ENCODE data around the gene EFNB1.

EFNB1 gene

GRCh38 chrX:68846536-68846935 is 17.7 kb downstream of the EFNB1 start:
- no peak for TF ChIP-seq CTCF (IDR thresholded peaks at IDR 0.05; ENCODE audit: low read depth, low read length, missing control alignments)
- no peak for DNase-seq (ENCODE audit: low read depth)
- H3K4me3 ChIP-seq (ENCODE audit: low read depth, low read length) = no peak overlapping the region

- no peak overlapping the region for H3K4me3 ChIP-seq (ENCODE audit: low read depth, low read length)
- no peak for DNase-seq (ENCODE audit: low read depth)
- TF ChIP-seq CTCF (IDR thresholded peaks at IDR 0.05; ENCODE audit: low read depth, low read length, missing control alignments) = no peak
Measured at GRCh38 chrX:68847172-68847571, 18.4 kb downstream of the EFNB1 start.

DNA sequence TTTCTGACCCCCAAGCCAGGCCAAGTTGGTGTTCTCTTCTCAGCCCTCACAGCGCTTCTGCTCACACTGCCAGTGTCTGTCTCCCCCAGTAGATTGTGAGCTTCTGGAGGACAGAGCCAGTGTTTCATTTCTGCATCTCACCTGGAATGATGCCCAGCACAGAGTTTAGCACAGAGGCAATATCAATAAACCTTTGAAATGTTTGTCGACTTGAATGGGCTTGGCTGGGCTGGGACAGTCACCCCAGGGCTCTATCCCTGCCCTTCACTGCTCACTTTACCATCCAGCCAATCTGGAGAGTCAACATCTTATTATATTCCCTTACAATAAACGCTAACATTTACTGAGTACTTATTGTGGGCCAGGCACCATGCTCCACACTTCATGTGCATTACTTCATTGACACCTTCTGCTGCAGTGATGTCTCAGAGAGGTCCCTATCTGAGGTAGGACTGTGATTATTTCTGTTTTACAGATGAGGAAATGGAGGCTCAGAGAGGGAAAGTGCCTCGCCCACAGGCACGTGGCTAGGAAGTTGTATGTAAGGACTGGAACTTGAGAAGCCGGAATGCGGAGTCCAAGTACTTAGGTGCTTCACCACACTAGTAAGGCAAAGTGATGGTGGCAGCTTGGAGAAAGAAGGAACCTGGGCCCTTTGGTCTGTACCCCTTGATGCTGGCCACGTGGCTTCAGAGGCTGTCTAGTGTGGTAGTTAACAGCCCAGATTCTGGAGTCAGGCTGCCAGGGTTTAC is 19.5 kb downstream of the EFNB1 start:
- DNase-seq (ENCODE audit: low read depth) = no peak
- H3K4me3 ChIP-seq (ENCODE audit: low read depth, low read length) = no peak overlapping the region
- no peak for TF ChIP-seq CTCF (IDR thresholded peaks at IDR 0.05; ENCODE audit: low read depth, low read length, missing control alignments)

DNA sequence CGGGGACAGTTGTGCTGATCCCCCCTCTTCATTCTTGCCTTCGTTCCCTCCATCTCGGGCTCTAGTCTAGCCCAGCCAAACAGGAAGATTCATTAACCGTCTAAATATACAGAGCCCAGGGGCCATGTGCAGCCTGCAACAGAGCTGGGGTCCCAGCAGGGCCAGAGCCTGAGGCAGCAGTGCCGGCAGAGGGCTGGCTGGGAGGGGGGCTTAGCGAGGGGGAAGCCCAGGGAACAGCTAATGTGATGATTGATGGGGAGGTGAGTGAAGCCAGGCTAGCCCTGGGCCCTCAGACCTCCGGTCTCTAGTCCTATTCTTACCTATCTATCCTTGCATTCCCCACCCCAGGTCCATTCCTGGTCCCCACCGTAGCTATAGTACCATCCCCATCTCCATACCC is 22.3 kb downstream of the EFNB1 start:
- DNase-seq (ENCODE audit: low read depth) = no peak
- H3K4me3 ChIP-seq (ENCODE audit: low read depth, low read length) = no peak overlapping the region

GRCh38 chrX:68852046-68852445 is 23.2 kb downstream of the EFNB1 start:
- no peak overlapping the region for H3K4me3 ChIP-seq (ENCODE audit: low read depth, low read length)
- TF ChIP-seq CTCF (IDR thresholded peaks at IDR 0.05; ENCODE audit: low read depth, low read length, missing control alignments) = no peak

More for the DNA sequence above, 22.3 kb downstream of the EFNB1 start:
- TF ChIP-seq CTCF (IDR thresholded peaks at IDR 0.05; ENCODE audit: low read depth, low read length, missing control alignments) = no peak

DNA sequence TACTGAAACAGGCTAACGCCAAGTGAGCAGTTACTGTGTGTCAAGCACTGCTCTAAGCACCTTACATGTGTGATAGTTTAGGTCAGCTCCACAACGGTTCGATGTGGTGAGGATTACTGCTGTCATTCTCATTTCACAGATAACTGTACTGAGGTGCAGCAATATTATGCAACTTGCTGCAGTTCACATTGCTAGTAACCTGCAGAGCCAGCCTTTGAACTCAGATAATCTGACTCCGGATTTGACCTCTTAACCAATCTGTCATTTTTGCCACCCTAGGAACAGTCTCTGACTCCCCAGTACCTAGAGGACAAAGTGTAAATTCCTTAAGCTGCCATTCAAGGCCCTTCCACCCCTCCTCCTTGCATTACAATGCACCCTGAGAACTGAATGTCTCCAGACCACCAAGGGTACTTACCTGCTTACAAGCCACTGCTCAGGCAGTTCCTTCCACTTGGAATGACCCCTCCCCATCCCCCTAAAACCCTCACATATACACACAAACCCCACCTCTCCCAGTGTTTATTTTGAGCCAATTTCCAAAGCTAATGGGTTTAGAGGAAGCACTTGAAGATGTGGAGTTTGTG is 24.9 kb downstream of the EFNB1 start:
- no peak for TF ChIP-seq CTCF (IDR thresholded peaks at IDR 0.05; ENCODE audit: low read depth, low read length, missing control alignments)
- no peak for DNase-seq (ENCODE audit: low read depth)
- H3K4me3 ChIP-seq (ENCODE audit: low read depth, low read length) = no peak overlapping the region

More at GRCh38 chrX:68852046-68852445, 23.2 kb downstream of the EFNB1 start:
- DNase-seq (ENCODE audit: low read depth) = no peak

DNA sequence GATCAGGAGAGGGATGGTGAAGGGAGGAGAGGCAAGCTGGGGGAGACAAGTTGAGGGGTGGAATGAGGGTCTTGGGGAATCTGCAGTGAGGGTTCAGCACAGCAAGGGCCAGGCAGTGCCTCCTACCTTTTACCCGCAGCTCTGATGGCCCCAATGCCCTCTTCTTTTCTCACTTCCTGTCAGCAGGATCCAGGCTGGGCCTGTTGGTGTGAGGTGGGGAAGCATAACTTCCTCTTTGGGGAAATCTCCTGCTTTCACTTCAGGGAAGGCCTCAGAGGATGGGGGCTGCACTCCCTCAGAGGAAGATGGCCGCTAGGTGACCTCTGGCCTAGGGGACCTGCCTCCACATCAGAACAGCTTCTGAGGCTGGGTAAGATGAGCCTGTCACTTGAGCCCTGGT is 36.5 kb downstream of the EFNB1 start:
- no peak overlapping the region for H3K4me3 ChIP-seq (ENCODE audit: low read depth, low read length)
- TF ChIP-seq CTCF (IDR thresholded peaks at IDR 0.05; ENCODE audit: low read depth, low read length, missing control alignments) = no peak
- no peak for DNase-seq (ENCODE audit: low read depth)
